Neuronal stem cell (in vitro differentiated cells): ENCODE results near the gene TTC28.

Experiments used
- DNase-seq: peaks from one replicate; pipeline ENCODE4 v3.0.0-alpha.2; 2013; ENCODE audit warnings: low spot score
- H2AFZ ChIP-seq: one replicate; pipeline ENCODE4 v1.6.1; 2013; ENCODE audit warnings: mild to moderate bottlenecking, low read length, inconsistent platforms
- H2AK5ac ChIP-seq: 2 replicates; pipeline ENCODE4 v1.6.1; 2013; ENCODE audit warnings: low read depth, mild to moderate bottlenecking, inconsistent platforms, low read length, moderate library complexity, mixed read lengths
- H2BK120ac ChIP-seq: 2 replicates; pipeline ENCODE4 v1.6.1; 2013; ENCODE audit warnings: low read depth, mild to moderate bottlenecking, inconsistent platforms, low read length, moderate library complexity, mixed read lengths
- H2BK12ac ChIP-seq: one replicate; pipeline ENCODE4 v1.6.1; 2013; ENCODE audit warnings: low read length, inconsistent platforms
- H2BK15ac ChIP-seq: 2 replicates; pipeline ENCODE4 v1.6.1; 2013; ENCODE audit warnings: mild to moderate bottlenecking, low read length, inconsistent platforms, mixed read lengths
- H2BK5ac ChIP-seq: one replicate; pipeline ENCODE4 v1.6.1; 2013; ENCODE audit warnings: inconsistent platforms, mild to moderate bottlenecking, low read length, moderate library complexity
- H3K14ac ChIP-seq: one replicate; pipeline ENCODE4 v1.6.1; 2013; ENCODE audit warnings: low read length, inconsistent platforms
- H3K18ac ChIP-seq: 2 replicates; pipeline ENCODE4 v1.6.1; 2013; ENCODE audit warnings: low read length, inconsistent platforms
- H3K23ac ChIP-seq: 2 replicates; pipeline ENCODE4 v1.6.1; 2013; ENCODE audit warnings: low read depth, mild to moderate bottlenecking, mixed read lengths, low read length, inconsistent platforms; ENCODE audit not compliant: poor library complexity
- H3K27ac ChIP-seq: replicated peaks from 3 replicates; pipeline ENCODE4 v1.5.1; 2013; ENCODE audit warnings: low read length, inconsistent platforms
- H3K27me3 ChIP-seq, 3 experiments: 2 replicates each; pipeline ENCODE4 v1.6.1; 2013; ENCODE audit warnings: low read length in 3 of 3, mild to moderate bottlenecking in 2 of 3, inconsistent platforms in 1 of 3, low read depth in 1 of 3, mixed read lengths in 1 of 3, moderate library complexity in 1 of 3; ENCODE audit not compliant: control insufficient read depth in 3 of 3, insufficient read depth in 3 of 3
- H3K36me3 ChIP-seq, 2 donors: replicated peaks in 1 of 2; 2 replicates each; pipeline ENCODE4 v1.6.1; 2013; ENCODE audit warnings: low read length in 2 of 2; ENCODE audit not compliant: control insufficient read depth in 2 of 2, insufficient read depth in 2 of 2
- H3K4ac ChIP-seq: 2 replicates; pipeline ENCODE4 v1.6.1; 2013; ENCODE audit warnings: inconsistent platforms, mild to moderate bottlenecking, low read length, moderate library complexity
- H3K4me1 ChIP-seq, 2 donors: 1 replicate in 1 of 2; 2 replicates in 1 of 2; pipeline ENCODE4 v1.6.1; 2013; ENCODE audit warnings: low read length in 2 of 2, low read depth in 1 of 2; ENCODE audit not compliant: control insufficient read depth in 2 of 2, insufficient read depth in 1 of 2
- H3K4me2 ChIP-seq: one replicate; pipeline ENCODE4 v1.6.1; 2013; ENCODE audit warnings: mild to moderate bottlenecking, low read length, inconsistent platforms; ENCODE audit not compliant: insufficient read depth, poor library complexity, severe bottlenecking
- H3K4me3 ChIP-seq, 2 donors: 2 replicates each; pipeline ENCODE4 v1.5.1; 2013; ENCODE audit warnings: low read length in 2 of 2, mild to moderate bottlenecking in 2 of 2, inconsistent platforms in 1 of 2, moderate library complexity in 1 of 2
- H3K79me1 ChIP-seq: one replicate; pipeline ENCODE4 v1.6.1; 2013; ENCODE audit warnings: low read depth, mild to moderate bottlenecking, inconsistent platforms, low read length, moderate library complexity
- H3K9ac ChIP-seq: one replicate; pipeline ENCODE4 v1.6.1; 2013; ENCODE audit warnings: mild to moderate bottlenecking, low read depth, low read length, inconsistent platforms; ENCODE audit not compliant: poor library complexity
- H3K9me3 ChIP-seq, 2 donors: replicated peaks in 1 of 2; 2 replicates each; pipeline versions ENCODE3 to v1.6.1; 2013; ENCODE audit warnings: low read length in 2 of 2, mild to moderate bottlenecking in 2 of 2, inconsistent platforms in 1 of 2, low read depth in 1 of 2, mixed read lengths in 1 of 2, moderate library complexity in 1 of 2; ENCODE audit not compliant: control insufficient read depth in 2 of 2, insufficient read depth in 1 of 2
- H4K8ac ChIP-seq: one replicate; pipeline ENCODE4 v1.6.1; 2013; ENCODE audit warnings: low read depth, mild to moderate bottlenecking, inconsistent platforms, low read length, moderate library complexity
- H4K91ac ChIP-seq: one replicate; pipeline ENCODE4 v1.6.1; 2013; ENCODE audit warnings: low read length, low read depth, mild to moderate bottlenecking, inconsistent platforms; ENCODE audit not compliant: poor library complexity
- WGBS, 2 donors: extraction: QIAGEN DNeasy Blood & Tissue Kit; methylation state at CpG; one replicate each; pipeline ENCODE4 v1.1.7; 2013; ENCODE audit warnings: missing lambda C conversion rate in 2 of 2, mixed read lengths in 1 of 2; ENCODE audit not compliant: insufficient read length in 2 of 2, insufficient replicate concordance in 1 of 2; ENCODE audit errors: extremely low coverage in 2 of 2; 5-methylcytosine and 5-hydroxymethylcytosine counted together

Gene TTC28

GRCh38 chr22:28395520-28395919 lies 284.1 kb downstream of the TTC28 start:
- H2BK15ac ChIP-seq = no peak overlapping the region
- no peak overlapping the region for H2AK5ac ChIP-seq
- peaks cover 0 to 1% of the 10 kb centered on the region in 2 donors for H3K36me3 ChIP-seq
- H4K91ac ChIP-seq = no peak overlapping the region
- no peak overlapping the region for H3K14ac ChIP-seq
- H3K9me3 ChIP-seq = peaks cover 2 to 8% of the 10 kb centered on the region in 2 donors
- H3K4me1 ChIP-seq = peaks cover 0 to 14% of the 10 kb centered on the region in 2 donors
- H3K4me2 ChIP-seq = no peak overlapping the region
- H3K18ac ChIP-seq = no peak overlapping the region
- H2BK5ac ChIP-seq = no peak overlapping the region
- DNase-seq = no peak
- no peak overlapping the region for H3K4me3 ChIP-seq
- H3K79me1 ChIP-seq = no peaks in the 10 kb centered on the region
- H3K27me3 ChIP-seq = no peaks in the 10 kb centered on the region
- WGBS, 2 donors = no CpG with 5 or more reads among the region's 4 CpGs
- H3K4ac ChIP-seq = no peak overlapping the region
- no peak overlapping the region for H3K9ac ChIP-seq
- no peak overlapping the region for H3K23ac ChIP-seq
- H3K27ac ChIP-seq = no peak overlapping the region
- no peak overlapping the region for H2BK120ac ChIP-seq
- no peak overlapping the region for H2AFZ ChIP-seq
- no peak overlapping the region for H4K8ac ChIP-seq
- no peak overlapping the region for H2BK12ac ChIP-seq

- peaks cover 0 to 1% of the 10 kb centered on the region in 2 donors for H3K36me3 ChIP-seq
- no peak overlapping the region for H3K23ac ChIP-seq
- no peak overlapping the region for H3K4me3 ChIP-seq
- no peak overlapping the region for H2AK5ac ChIP-seq
- H2BK12ac ChIP-seq = no peak overlapping the region
- peaks cover 0 to 14% of the 10 kb centered on the region in 2 donors for H3K4me1 ChIP-seq
- no peak overlapping the region for H2AFZ ChIP-seq
- no peak overlapping the region for H2BK5ac ChIP-seq
- no peak overlapping the region for H3K9ac ChIP-seq
- no CpG with 5 or more reads among the region's 2 CpGs for WGBS, 2 donors
- no peak overlapping the region for H2BK120ac ChIP-seq
- H4K91ac ChIP-seq = no peak overlapping the region
- no peak overlapping the region for H3K27ac ChIP-seq
- H3K4me2 ChIP-seq = no peak overlapping the region
- no peak overlapping the region for H3K18ac ChIP-seq
- no peak overlapping the region for H3K4ac ChIP-seq
- H3K9me3 ChIP-seq = peaks cover 2 to 8% of the 10 kb centered on the region in 2 donors
- H3K14ac ChIP-seq = no peak overlapping the region
- H3K27me3 ChIP-seq = no peaks in the 10 kb centered on the region
- no peak for DNase-seq
- H4K8ac ChIP-seq = no peak overlapping the region
- no peak overlapping the region for H2BK15ac ChIP-seq
- H3K79me1 ChIP-seq = no peaks in the 10 kb centered on the region
These were observed 285.0 kb downstream of the TTC28 start for GRCh38 chr22:28394513-28395110.

GRCh38 chr22:28381429-28382167 lies 298.0 kb downstream of the TTC28 start:
- H3K79me1 ChIP-seq = no peaks in the 10 kb centered on the region
- no peak overlapping the region for H3K14ac ChIP-seq
- H3K18ac ChIP-seq = no peak overlapping the region
- no peak for DNase-seq
- peaks cover 0 to 7% of the 10 kb centered on the region in 2 donors for H3K9me3 ChIP-seq
- no CpG with 5 or more reads among the region's 3 CpGs for WGBS, 2 donors
- H3K36me3 ChIP-seq = no peaks in the 10 kb centered on the region
- no peak overlapping the region for H2AK5ac ChIP-seq
- H3K4ac ChIP-seq = no peak overlapping the region
- H2BK120ac ChIP-seq = no peak overlapping the region
- no peak overlapping the region for H3K4me2 ChIP-seq
- no peak overlapping the region for H3K23ac ChIP-seq
- H3K4me1 ChIP-seq = no peaks in the 10 kb centered on the region
- H2BK5ac ChIP-seq = no peak overlapping the region
- no peak overlapping the region for H4K8ac ChIP-seq
- H2AFZ ChIP-seq = no peak overlapping the region
- H3K4me3 ChIP-seq = no peak overlapping the region
- H2BK15ac ChIP-seq = no peak overlapping the region
- H3K9ac ChIP-seq = no peak overlapping the region
- no peaks in the 10 kb centered on the region for H3K27me3 ChIP-seq
- H3K27ac ChIP-seq = no peak overlapping the region
- no peak overlapping the region for H2BK12ac ChIP-seq
- H4K91ac ChIP-seq = no peak overlapping the region

- no peak overlapping the region for H3K9ac ChIP-seq
- peaks cover 0 to 7% of the 10 kb centered on the region in 2 donors for H3K9me3 ChIP-seq
- DNase-seq = no peak
- no peaks in the 10 kb centered on the region for H3K79me1 ChIP-seq
- H3K18ac ChIP-seq = no peak overlapping the region
- no peak overlapping the region for H3K4me3 ChIP-seq
- no peak overlapping the region for H3K14ac ChIP-seq
- H2AK5ac ChIP-seq = no peak overlapping the region
- H3K4me1 ChIP-seq = no peaks in the 10 kb centered on the region
- no peak overlapping the region for H3K23ac ChIP-seq
- no peak overlapping the region for H4K8ac ChIP-seq
- no peak overlapping the region for H2BK15ac ChIP-seq
- no peak overlapping the region for H3K4me2 ChIP-seq
- H2BK5ac ChIP-seq = no peak overlapping the region
- H2AFZ ChIP-seq = no peak overlapping the region
- no peak overlapping the region for H3K27ac ChIP-seq
- H2BK12ac ChIP-seq = no peak overlapping the region
- no peak overlapping the region for H4K91ac ChIP-seq
- no peaks in the 10 kb centered on the region for H3K27me3 ChIP-seq
- no CpG with 5 or more reads among the region's 4 CpGs for WGBS, 2 donors
- no peaks in the 10 kb centered on the region for H3K36me3 ChIP-seq
- H2BK120ac ChIP-seq = no peak overlapping the region
- no peak overlapping the region for H3K4ac ChIP-seq
These were observed 299.7 kb downstream of the TTC28 start for GRCh38 chr22:28379951-28380350.
